Renal cortex interstitium (tissue), 11 donors: ENCODE data around the gene ZNF593. TPM values are rescaled to one million over a fixed set of nuclear protein-coding genes. Genes with fewer than 3 reads are reported as not detected.
A peak's percentile ranks its signal among the peaks of the same experiment; 100 is the strongest.

ENCODE experiments used
- DNase-seq, 11 donors: peaks; one replicate each; pipeline ENCODE4 v3.0.0-alpha.2; 2013; ENCODE audit warnings: low read depth in 9 of 11, low spot score in 4 of 11; ENCODE audit errors: extremely low read depth in 1 of 11
- polyA plus RNA-seq, 3 donors: library from polyadenylated mRNA; unstranded; fragments of 120-200 nt; gene quantifications; one replicate each; pipeline ENCODE4 v1.2.1, GENCODE V29; 2013; ENCODE audit not compliant: insufficient read length in 3 of 3

Gene ZNF593
- polyA plus RNA-seq, 3 donors: 14.5 to 18.7 (median 18.4) TPM

DNA sequence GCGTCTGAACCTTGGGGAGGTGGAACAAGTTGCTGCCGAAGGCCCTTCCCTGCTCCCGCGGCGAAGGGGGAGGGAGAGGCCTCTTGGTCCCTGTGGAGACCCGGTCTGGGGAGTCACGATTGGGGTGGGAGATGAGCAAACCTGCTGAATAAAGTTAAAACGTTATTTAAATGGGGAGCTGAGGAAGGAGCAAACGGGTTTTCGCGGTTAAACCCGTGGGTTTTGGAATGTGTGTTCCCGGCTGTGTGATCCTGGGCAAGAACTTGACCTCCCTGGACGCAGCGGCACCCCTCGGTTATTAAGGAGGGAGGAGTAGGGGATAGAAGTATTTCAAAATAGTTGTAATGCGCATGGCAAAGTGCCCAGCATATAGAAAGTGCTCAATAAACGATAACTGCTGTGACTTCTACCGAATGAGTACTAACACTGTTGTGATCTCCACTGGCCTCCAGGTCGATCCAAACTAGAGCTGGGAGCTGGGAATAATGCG, 7.4 kb upstream of the ZNF593 start:
- DNase-seq: no peak

GRCh38 chr1:26163684-26164035, 6.0 kb upstream of the ZNF593 start:
- no peak for DNase-seq

DNA sequence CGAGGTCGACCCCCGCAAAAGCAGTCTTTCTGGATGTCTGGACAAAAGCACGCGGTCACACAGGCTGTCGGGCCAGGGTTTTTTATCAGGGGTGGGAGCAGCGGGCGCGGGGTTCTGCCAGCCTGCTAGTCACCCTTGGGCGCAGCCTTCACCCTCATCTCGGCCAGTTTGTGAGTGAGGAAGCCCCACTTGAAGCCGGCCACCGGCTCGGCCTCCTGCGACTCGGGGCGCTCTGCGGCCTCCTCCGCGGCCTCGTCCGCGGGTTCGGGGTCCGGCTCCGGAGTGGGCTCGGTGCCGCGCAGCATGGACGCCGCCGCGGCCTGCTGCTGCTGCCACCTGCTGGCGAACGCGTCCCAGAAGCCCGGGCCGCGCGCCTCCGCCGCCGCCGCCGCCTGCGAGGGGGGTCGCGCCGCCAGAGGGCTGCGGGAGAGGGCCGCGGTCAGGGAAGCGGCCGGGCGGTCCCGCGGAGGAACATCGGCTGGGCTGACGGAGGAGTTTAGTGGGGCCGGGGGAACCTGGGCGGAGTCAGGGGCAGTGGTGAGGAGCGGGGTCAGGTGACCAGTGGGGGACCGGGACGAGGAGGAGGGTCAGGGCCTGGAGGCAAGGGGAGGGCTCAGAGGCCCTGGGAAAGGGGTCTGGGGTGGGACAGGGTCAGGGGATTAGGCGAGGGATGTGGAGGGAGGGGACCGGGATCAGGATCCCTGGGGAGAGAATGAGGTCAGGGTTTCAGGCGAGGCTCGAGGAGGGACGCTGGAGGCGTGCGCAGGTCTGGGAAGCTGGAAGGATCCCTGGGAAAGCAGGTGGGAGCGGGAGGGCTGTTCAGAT, 5.5 kb upstream of the ZNF593 start:
- peak in 2 of 11 donors; percentile 47 to 71 for DNase-seq

- DNase-seq: no peak
Observed at GRCh38 chr1:26164861-26165842, 4.6 kb upstream of the ZNF593 start.

GRCh38 chr1:26166719-26167281, 2.9 kb upstream of the ZNF593 start:
- DNase-seq: no peak

GRCh38 chr1:26168410-26169197, 1.1 kb upstream of the ZNF593 start, which contains the start of gene C1orf232:
Gene C1orf232, minus strand, starts transcription at chr1:26168963. Its CDS starts 464 bp downstream, at chr1:26168499.
- DNase-seq: no peak

DNA sequence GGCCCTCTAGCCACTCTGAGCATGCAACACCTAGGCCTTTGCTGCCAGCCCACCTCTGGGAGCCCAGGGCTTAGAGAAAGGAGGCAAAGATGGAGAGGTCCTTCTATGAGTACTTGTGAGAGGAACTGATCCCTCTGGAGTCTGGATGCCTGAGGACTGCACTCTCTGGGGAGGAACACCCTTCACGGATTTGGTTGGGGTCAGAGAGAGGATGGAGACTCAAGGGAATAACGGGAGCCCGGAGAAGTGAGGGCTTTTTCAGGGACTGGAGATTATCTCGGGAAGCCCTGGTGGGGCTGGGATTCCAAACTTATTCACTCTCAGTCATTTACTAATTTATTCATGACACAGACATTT, 532 bp upstream of the ZNF593 start:
- no peak for DNase-seq

DNA sequence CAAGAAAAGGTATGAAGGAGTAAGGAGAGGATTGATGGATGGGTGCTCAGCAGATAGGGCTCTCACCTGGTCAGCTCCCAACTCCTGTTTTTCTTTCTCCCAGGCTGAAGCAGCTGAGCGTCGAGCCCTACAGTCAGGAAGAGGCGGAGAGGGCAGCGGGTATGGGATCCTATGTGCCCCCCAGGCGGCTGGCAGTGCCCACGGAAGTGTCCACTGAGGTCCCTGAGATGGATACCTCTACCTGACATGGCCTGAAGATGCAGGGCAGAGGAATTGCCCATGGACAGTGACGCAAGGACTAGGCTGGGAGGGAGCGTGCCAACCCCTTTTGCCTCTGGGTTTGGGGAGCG, 739 bp downstream of the ZNF593 start:
- DNase-seq: no peak

- DNase-seq: no peak
Observed at GRCh38 chr1:26171084-26172072, 1.7 kb downstream of the ZNF593 start, which contains the start of gene ZNF593OS. Gene ZNF593OS, minus strand, starts transcription at chr1:26171832. Its CDS starts 171 bp downstream, at chr1:26171661.

GRCh38 chr1:26175346-26175745, 5.6 kb downstream of the ZNF593 start:
- DNase-seq: no peak

GRCh38 chr1:26177182-26177684, 7.5 kb downstream of the ZNF593 start, which contains the start of gene CNKSR1:
Gene CNKSR1, plus strand, starts transcription at chr1:26177491. Its CDS starts 57 bp downstream, at chr1:26177548.
- no peak for DNase-seq

GRCh38 chr1:26180010-26180506, 10.3 kb downstream of the ZNF593 start:
- DNase-seq: no peak

DNA sequence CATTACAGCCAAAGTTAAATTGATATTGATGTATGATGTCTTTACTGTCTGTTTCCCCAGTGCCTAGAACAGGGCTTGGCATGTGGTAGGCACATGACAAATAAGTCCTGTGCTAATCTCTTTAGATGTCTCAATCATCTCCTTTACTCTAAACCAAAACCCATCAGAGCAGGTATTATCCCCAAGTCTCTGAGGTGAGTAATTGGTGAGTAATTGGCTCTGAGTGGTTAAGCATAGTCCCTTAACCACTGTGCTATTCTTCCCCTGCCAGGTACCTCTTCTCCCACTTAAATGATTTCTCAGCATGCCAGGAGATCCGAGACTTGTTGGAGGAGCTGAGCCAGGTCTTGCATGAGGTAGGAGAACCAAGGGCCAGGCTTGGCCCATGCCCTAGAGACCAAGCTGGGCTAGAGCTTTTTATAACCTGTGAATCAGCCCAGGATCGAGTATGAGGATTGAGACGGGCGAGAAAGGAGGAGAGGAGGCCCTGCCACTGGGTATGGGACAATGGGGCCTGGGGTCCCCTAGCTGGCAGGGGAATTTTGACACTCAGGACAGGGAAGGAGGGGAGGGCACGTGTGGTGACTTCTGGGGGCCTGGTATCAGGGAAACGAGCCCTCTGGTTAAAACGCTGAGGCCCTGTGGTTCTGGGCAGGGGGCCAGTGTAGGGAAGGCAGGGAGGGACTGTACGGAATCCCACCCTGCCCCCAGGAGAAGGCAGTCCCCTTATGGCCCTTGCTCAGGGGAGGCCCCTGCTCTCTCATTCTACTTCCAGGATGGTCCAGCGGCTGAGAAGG, 12.1 kb downstream of the ZNF593 start:
- DNase-seq: no peak

GRCh38 chr1:26182383-26182696, 12.6 kb downstream of the ZNF593 start:
- DNase-seq: no peak

DNA sequence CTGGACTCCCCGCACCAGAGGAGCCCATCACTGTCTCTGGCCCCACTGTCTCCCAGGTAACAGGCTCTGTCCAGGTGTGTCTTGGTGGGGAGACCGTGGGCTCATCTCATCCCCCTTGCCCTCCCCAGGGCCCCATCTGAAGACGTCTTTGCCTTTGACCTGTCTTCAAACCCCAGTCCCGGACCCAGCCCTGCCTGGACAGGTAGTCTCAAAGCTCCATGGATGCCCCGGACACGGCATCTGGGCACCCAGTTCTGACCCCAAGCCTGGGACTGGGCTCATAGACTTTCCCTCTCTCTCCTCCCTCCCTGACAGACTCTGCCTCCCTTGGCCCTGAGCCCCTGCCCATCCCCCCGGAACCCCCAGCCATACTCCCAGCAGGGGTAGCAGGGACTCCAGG, 14.4 kb downstream of the ZNF593 start:
- no peak for DNase-seq

GRCh38 chr1:26184883-26185282, 15.2 kb downstream of the ZNF593 start:
- no peak for DNase-seq

DNA sequence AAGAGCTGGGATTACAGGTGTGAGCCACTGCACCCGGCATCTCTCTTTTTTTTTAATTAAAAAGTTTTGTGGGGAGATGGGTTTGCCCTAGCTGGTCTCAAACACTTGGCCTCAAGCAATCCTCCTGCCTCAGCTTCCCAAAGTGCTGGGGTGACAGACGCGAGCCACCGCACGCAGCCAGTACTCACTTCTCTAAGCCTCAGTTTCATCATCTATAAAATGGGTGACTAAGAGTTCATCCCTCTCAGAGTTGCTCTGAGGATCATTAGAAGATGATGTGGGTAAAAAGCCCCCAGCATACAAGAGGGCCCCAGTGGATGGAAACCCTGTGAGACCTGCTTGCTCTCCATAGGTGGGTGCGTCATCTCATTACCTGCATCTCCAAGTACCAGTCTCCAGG, 18.2 kb downstream of the ZNF593 start:
- DNase-seq: no peak
